HEK293T (cell line): ENCODE data around the gene FAM3C.

Experiments
- NFRKB ChIP-seq: fragments of 450-650 bp; IDR thresholded peaks from 2 replicates; pipeline ENCODE4 v1.6.1; 2016; ENCODE audit warnings: mild to moderate bottlenecking, moderate library complexity
- TF ChIP-seq, protein P1 (sequence below): fragments of 450-650 bp; IDR thresholded peaks from 2 replicates; pipeline ENCODE4 v1.6.1; 2016

DNA sequence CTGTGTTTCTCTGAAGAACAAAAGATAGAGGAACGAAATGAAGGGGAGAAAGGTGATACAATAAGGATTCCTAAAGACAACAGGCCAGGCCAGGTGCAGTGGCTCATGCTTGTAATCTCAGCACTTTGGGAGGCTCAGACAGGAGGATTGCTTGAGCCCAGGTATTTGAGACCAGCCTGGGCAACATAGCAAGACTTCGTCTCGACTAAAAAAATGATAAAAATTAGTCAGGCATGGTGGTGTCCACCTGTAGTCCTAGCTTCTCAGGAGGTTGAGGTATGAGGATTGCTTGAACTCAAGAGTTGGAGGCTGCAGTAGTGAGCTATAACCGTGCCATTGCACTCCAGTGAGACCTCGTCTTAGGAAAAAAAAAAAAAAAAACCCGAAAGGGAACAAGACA is 41.4 kb upstream of the FAM3C start:
- TF ChIP-seq NFRKB, result no peak
- TF ChIP-seq, protein P1, sequence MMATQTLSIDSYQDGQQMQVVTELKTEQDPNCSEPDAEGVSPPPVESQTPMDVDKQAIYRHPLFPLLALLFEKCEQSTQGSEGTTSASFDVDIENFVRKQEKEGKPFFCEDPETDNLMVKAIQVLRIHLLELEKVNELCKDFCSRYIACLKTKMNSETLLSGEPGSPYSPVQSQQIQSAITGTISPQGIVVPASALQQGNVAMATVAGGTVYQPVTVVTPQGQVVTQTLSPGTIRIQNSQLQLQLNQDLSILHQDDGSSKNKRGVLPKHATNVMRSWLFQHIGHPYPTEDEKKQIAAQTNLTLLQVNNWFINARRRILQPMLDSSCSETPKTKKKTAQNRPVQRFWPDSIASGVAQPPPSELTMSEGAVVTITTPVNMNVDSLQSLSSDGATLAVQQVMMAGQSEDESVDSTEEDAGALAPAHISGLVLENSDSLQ, result no peak
